Stimulated activated CD8-positive, alpha-beta memory T cell treated with anti-CD3 and anti-CD28 coated beads, Interleukin-2, amount 100 ng/mL, for 48 hours (primary cell): ENCODE measurements around the gene VWDE.

ENCODE experiments used
- DNase-seq, 2 donors: peaks; one replicate each; pipeline ENCODE4 v3.0.0-alpha.2; 2020; ENCODE audit warnings: low read depth in 2 of 2

VWDE gene

DNA sequence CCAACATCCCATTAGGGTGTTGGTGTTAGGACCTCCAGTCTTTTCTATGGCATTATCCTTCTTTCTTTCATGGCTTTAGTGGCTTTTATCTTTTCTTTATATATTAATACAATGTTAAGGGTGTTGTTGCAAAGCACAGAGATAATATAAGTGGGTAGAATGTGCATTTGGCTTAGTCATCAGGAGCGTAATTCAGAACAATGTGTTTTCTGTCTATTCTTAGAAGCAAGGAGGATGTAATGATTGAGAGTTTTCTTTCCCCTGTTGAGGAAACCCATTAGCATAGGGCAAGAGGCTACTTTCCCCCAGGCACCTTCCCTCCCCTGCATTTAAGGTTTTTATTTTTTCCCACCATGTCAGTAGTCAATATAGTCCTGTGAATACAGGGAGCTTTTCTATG lies 112.9 kb downstream of the VWDE start:
- DNase-seq, result no peak

DNA sequence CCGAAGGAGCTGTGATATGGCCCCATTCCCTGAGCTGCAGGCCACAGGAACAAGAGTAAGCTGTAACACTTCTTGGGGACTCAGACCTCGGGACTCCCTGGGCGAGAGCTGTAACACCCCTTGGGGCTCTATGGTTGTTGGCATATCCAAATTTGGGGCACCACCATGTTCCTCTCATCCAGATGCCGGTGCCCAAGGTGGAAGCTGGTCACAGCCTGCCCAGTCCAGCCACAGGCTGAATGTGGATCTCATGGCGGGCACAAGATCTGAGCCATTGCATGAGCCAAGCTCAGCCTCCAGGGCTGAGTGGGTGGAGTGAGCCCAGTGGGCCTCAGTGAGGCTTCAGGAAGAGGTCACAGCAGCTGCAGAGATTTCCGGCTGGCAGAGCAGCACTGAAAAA lies 113.7 kb downstream of the VWDE start:
- no peak for DNase-seq

DNA sequence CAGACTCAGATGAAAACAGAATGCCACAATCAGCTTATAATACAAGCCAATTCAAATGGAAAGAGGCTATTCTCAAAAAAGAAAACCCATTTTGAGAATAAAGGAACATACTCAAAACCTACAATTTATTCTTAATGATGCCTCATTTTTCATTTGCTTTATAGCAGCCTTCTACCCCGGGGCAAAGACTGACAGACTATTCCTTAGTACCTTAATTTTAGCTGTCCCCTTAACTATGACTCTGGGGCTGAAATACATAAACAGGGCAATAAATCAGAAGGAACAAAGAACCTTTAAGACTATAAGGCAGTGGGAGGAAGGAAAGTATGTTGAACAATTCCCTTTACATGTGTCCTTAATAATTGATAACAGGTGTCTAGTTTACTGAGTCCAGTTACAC lies 115.8 kb downstream of the VWDE start:
- DNase-seq, result no peak

DNA sequence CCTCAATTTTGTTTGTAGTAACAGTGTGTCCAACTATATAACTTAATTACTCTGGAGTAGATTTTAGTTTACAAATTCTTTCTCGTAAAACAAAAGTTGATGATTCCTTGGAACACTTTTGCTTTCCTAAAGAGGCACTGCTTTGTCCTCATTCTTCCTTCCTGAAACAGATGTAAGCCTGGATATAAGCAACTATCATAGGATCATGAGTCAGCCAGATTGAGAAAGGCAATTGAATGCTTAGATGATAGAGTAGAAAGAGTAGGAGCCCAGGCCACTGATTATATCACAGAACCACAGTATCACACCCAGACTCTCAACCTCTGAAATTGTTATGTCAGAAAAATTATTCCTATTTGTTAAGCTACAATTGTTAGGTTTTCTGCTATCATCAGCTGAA lies 122.6 kb downstream of the VWDE start:
- no peak for DNase-seq
